Measurements from ENCODE around the gene CD8B2. TPM values are rescaled to one million over a fixed set of nuclear protein-coding genes. Genes with fewer than 3 reads are reported as not detected.
"Not testable (repeated sequence)": the region's sequence is repeated elsewhere in the genome, so short reads cannot be mapped to it uniquely, and the experiment has no call there.

The CD8B2 gene
- total RNA-seq, 2 experiments from 2014 or later, result 3.9 to 4.5 TPM

- ATAC-seq; DNase-seq; H3K36me3 Mint-ChIP-seq (ENCODE audit: low read depth); CTCF ChIA-PET; H3K4me1 Mint-ChIP-seq (ENCODE audit: low read depth); POLR2A ChIA-PET; intact Hi-C loops (cut with micrococcal nuclease); H3K27me3 Mint-ChIP-seq; H3K27ac Mint-ChIP-seq; H3K4me3 Mint-ChIP-seq; H3K9me3 Mint-ChIP-seq: not testable (repeated sequence)
Observed at GRCh38 chr2:106498549-106498948, 11.4 kb downstream of the CD8B2 start.

- CTCF ChIA-PET; H3K27me3 Mint-ChIP-seq; H3K27ac Mint-ChIP-seq; H3K9me3 Mint-ChIP-seq; POLR2A ChIA-PET; H3K4me3 Mint-ChIP-seq; H3K36me3 Mint-ChIP-seq (ENCODE audit: low read depth); ATAC-seq; DNase-seq; intact Hi-C loops (cut with micrococcal nuclease): not testable (repeated sequence)
- peaks cover 15% of the 10 kb centered on the region for H3K4me1 Mint-ChIP-seq (ENCODE audit: low read depth)
Observed at GRCh38 chr2:106500350-106500749, 13.2 kb downstream of the CD8B2 start.

DNA sequence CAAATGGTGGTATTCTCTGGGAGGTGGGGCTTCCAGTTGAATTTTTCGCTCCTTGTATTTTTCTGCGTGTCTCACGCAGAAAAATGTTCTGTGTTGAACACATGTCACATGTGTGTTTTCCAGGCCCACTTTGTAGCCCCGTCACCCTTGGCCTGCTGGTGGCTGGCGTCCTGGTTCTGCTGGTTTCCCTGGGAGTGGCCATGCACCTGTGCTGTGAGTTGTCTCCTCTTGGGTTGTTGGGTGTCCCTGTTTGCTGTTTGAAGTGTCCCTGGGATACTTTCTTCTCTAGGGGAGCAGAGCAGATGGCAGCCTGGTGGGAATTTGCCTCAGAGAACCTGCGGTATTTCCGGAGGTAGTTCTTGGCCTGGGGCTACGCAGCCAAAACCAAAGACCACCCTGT is 15.2 kb downstream of the CD8B2 start:
- DNase-seq; intact Hi-C loops (cut with micrococcal nuclease); H3K27me3 Mint-ChIP-seq; H3K27ac Mint-ChIP-seq; H3K36me3 Mint-ChIP-seq (ENCODE audit: low read depth); H3K4me3 Mint-ChIP-seq; CTCF ChIA-PET; ATAC-seq; H3K9me3 Mint-ChIP-seq; POLR2A ChIA-PET: not testable (repeated sequence)
- peaks cover 22% of the 10 kb centered on the region for H3K4me1 Mint-ChIP-seq (ENCODE audit: low read depth)

DNA sequence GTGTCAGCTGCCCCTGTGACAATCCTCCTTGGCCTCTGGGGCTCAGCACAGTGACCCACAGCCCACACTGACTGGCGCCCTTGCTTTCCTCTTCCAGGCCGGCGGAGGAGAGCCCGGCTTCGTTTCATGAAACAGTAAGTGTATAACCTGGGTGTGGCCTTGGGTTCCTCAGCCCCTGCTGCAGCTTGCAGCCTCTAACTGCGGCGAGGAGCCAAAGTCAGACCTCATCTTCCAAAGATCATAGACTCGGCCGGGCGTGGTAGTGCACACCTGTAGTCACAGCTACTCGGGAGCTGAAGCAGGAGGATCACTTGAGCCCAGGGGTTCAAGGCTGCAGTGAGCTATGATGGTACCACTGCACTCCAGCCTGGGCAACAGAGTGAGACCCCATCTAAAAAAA is 17.0 kb downstream of the CD8B2 start:
- H3K4me3 Mint-ChIP-seq; H3K27ac Mint-ChIP-seq; POLR2A ChIA-PET; DNase-seq; H3K27me3 Mint-ChIP-seq; CTCF ChIA-PET; intact Hi-C loops (cut with micrococcal nuclease); ATAC-seq; H3K9me3 Mint-ChIP-seq; H3K36me3 Mint-ChIP-seq (ENCODE audit: low read depth): not testable (repeated sequence)
- H3K4me1 Mint-ChIP-seq (ENCODE audit: low read depth), result peaks cover 21% of the 10 kb centered on the region

- H3K27me3 Mint-ChIP-seq; H3K9me3 Mint-ChIP-seq; CTCF ChIA-PET; intact Hi-C loops (cut with micrococcal nuclease); H3K4me3 Mint-ChIP-seq; POLR2A ChIA-PET; ATAC-seq; H3K27ac Mint-ChIP-seq; H3K36me3 Mint-ChIP-seq (ENCODE audit: low read depth); DNase-seq: not testable (repeated sequence)
- peaks cover 21% of the 10 kb centered on the region for H3K4me1 Mint-ChIP-seq (ENCODE audit: low read depth)
Observed at GRCh38 chr2:106504787-106505186, 17.6 kb downstream of the CD8B2 start.

DNA sequence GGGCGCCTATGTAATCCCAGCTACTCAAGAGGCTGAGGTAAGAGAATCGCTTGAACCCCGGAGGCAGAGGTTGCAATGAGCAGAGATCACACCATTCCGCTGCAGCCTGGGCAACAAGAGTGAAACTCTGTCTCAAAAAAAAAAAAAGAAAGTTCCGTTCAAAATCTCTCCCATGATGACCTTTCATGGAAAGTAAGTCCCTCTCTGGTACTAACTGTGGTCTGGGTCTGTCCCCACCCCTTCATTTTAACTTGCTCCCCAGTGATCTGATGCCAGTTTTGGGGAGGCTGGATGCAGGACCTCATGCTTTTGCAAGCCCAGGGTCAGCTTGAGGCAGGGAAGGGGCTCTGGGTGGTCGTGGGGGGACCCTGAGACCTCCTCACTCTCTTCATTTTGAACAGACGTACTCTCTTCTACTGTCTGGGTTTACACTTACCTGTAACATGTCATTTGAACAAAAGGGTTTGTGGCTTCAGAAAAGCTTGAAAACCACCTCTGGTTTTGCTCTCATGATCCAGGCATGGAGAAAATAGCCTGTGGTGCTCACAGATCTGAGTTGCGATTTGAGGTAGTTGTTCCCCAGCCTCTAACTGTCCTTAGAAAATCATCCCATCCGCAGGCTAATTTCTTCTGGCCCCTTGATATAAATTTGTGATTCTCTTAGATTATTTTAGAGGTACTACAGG is 19.0 kb downstream of the CD8B2 start:
- peaks cover 30% of the 10 kb centered on the region for H3K4me1 Mint-ChIP-seq (ENCODE audit: low read depth)
- H3K4me3 Mint-ChIP-seq, result peak overlapping the region; percentile 47
- peak overlapping the region; percentile 94 for H3K27ac Mint-ChIP-seq
- CTCF ChIA-PET; H3K27me3 Mint-ChIP-seq; H3K36me3 Mint-ChIP-seq (ENCODE audit: low read depth); POLR2A ChIA-PET; H3K9me3 Mint-ChIP-seq; intact Hi-C loops (cut with micrococcal nuclease): not testable (repeated sequence)
- ATAC-seq (peak; percentile 73), DNase-seq (peak; percentile 44)

DNA sequence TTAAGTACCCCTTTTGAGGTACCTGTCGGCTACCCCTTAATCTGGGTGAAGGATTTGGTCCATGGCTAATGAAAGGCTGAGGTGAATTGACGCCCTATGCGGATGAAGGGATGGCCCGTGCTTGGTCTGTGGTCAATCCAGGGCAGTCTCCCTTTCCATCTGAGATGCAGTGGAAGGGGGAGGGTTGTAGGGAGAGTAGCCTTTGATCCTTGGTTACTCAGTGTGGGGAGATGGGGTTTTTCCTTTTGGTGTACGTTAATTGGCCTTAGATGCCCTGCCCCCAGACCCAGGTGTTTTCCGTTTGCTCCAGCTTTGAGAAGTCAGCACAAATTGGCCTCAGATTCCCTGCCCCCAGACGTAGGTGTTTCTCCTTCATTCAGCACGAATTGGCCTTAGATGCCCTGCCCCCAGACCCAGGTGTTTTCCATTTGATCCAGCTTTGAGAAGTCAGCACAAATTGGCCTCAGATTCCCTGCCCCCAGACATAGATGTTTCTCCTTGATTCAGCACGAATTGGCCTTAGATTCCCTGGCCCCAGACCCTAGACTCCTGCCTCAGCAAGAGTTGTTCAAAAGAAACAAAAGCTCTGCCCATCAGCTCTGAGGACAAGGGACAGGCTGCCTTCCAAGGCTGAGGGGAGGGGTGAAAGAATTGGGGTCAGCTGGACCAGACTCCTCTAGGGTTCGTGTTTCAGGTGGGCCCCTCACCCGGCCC is 21.7 kb downstream of the CD8B2 start:
- H3K36me3 Mint-ChIP-seq (ENCODE audit: low read depth); DNase-seq; CTCF ChIA-PET; H3K9me3 Mint-ChIP-seq; H3K4me3 Mint-ChIP-seq; ATAC-seq; POLR2A ChIA-PET; intact Hi-C loops (cut with micrococcal nuclease); H3K27ac Mint-ChIP-seq; H3K27me3 Mint-ChIP-seq: not testable (repeated sequence)
- peaks cover 45% of the 10 kb centered on the region for H3K4me1 Mint-ChIP-seq (ENCODE audit: low read depth)

GRCh38 chr2:106509374-106509770 is 22.2 kb downstream of the CD8B2 start:
- peaks cover 45% of the 10 kb centered on the region for H3K4me1 Mint-ChIP-seq (ENCODE audit: low read depth)
- POLR2A ChIA-PET; intact Hi-C loops (cut with micrococcal nuclease); H3K4me3 Mint-ChIP-seq; CTCF ChIA-PET; H3K36me3 Mint-ChIP-seq (ENCODE audit: low read depth); H3K9me3 Mint-ChIP-seq; H3K27me3 Mint-ChIP-seq; H3K27ac Mint-ChIP-seq; DNase-seq; ATAC-seq: not testable (repeated sequence)

DNA sequence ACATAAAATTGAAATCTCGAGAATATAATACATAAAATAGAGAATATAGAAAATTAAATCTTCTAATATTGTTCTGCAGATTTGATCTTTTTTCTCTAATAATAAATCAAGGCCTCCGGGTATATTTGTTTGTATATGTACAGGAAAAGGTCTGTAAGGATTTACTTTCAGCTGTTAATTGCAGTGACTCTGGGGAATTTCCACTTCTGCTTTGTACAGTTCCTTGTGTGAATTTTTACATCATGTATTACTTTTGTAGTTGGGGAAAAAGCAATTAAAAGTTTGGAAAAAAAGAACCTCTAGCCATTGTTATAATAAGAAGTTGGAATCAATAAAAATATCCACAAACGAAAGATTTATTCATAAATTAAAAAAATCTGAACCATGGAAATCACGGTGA is 23.6 kb downstream of the CD8B2 start:
- H3K9me3 Mint-ChIP-seq; intact Hi-C loops (cut with micrococcal nuclease); ATAC-seq: not testable (repeated sequence)

DNA sequence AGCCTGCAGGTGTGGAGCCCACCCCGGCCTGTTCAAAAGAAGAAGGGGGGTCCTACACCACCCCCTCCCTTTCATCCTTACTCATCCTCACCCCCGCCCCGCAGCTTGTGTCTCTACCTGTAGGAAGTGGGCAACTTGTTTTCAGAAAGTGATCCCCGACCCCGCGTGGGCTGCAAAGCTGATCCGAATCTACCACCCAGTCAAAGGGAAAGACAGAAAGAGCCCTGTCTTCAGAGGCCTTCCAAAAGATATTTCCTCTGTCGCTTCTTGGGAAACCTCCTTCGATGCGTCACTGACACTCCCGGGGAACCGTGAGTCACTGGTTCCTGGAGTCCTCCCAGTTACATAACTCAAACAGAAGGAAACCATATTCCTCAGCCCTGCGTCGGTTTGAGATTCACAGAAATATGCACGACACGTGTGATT is 24.3 kb downstream of the CD8B2 start:
- Mint-ChIP-seq H3K4me1 (ENCODE audit: low read depth) (peaks cover 46% of the 10 kb centered on the region), H3K4me3 (peak overlapping the region; percentile 29), H3K27ac (peak overlapping the region; percentile 83)
- H3K36me3 Mint-ChIP-seq (ENCODE audit: low read depth); H3K9me3 Mint-ChIP-seq; POLR2A ChIA-PET; CTCF ChIA-PET; H3K27me3 Mint-ChIP-seq; intact Hi-C loops (cut with micrococcal nuclease): not testable (repeated sequence)
- peak; percentile 68 for ATAC-seq
- peak; percentile 71 for DNase-seq

More for the DNA sequence above, 23.6 kb downstream of the CD8B2 start:
- H3K4me3 Mint-ChIP-seq, result peak overlapping the region; percentile 8
- CTCF ChIA-PET; H3K27me3 Mint-ChIP-seq; DNase-seq; H3K36me3 Mint-ChIP-seq (ENCODE audit: low read depth); POLR2A ChIA-PET: not testable (repeated sequence)
- H3K27ac Mint-ChIP-seq, result peak overlapping the region; percentile 66
- H3K4me1 Mint-ChIP-seq (ENCODE audit: low read depth), result peaks cover 48% of the 10 kb centered on the region

GRCh38 chr2:106511934-106512333 is 24.8 kb downstream of the CD8B2 start:
- DNase-seq, result peak; percentile 28
- CTCF ChIA-PET; H3K27me3 Mint-ChIP-seq; H3K36me3 Mint-ChIP-seq (ENCODE audit: low read depth); H3K9me3 Mint-ChIP-seq; POLR2A ChIA-PET; intact Hi-C loops (cut with micrococcal nuclease): not testable (repeated sequence)
- H3K4me1 Mint-ChIP-seq (ENCODE audit: low read depth), result peaks cover 42% of the 10 kb centered on the region
- peak overlapping the region; percentile 29 for H3K4me3 Mint-ChIP-seq
- peak overlapping the region; percentile 83 for H3K27ac Mint-ChIP-seq
- ATAC-seq, result peak; percentile 38

DNA sequence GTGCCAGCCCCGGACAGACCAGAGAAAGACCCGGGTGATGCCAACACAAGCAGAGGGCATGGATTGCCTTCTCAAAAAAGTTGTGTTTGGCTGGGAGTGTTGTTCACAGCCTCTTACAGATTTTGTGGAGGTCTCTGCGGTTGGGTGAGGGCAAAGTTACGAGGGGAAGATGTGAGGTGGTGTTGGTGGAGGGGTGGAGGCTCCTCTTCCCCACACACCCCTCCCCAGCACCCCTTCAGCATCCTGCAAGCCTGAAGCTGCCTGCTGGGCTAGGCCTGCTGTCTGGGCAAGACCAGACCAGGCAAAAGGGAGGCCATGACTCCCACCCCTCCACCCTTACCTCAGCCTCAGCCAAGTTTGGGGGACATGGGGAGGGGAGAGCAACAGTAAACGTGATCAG is 26.2 kb downstream of the CD8B2 start:
- intact Hi-C loops (cut with micrococcal nuclease); H3K9me3 Mint-ChIP-seq; DNase-seq; H3K4me3 Mint-ChIP-seq; CTCF ChIA-PET; H3K27me3 Mint-ChIP-seq; POLR2A ChIA-PET; H3K36me3 Mint-ChIP-seq (ENCODE audit: low read depth): not testable (repeated sequence)
- peak; percentile 47 for ATAC-seq
- peaks cover 35% of the 10 kb centered on the region for H3K4me1 Mint-ChIP-seq (ENCODE audit: low read depth)
- peak overlapping the region; percentile 66 for H3K27ac Mint-ChIP-seq

Data from activated CD8-positive, alpha-beta T cell treated with anti-CD3 and anti-CD28 coated beads for 36 hours (primary cell).